ENCODE data around the gene CDC73. TPM values are rescaled to one million over a fixed set of nuclear protein-coding genes. Genes with fewer than 3 reads are reported as not detected.

Gene CDC73
- total and polyA plus RNA-seq, 9 of the 15 experiments (the other 6 are each of a cell fraction or from before 2014, with no cell fraction given): 19.0 to 61.7 (median 30.1) TPM

GRCh38 chr1:193121616-193122593, at the start of gene CDC73 (continued):
- TF ChIP-seq ZBTB33 (CRISPR knock-in tag; IDR thresholded peaks at IDR 0.05) (peak; percentile 79), NCOA2 (IDR thresholded peaks at IDR 0.05; ENCODE audit: partially characterized antibody in 2 of 2) (peak in 1 of 2 experiments; percentile 96), CUX1 (CRISPR knock-in tag; IDR thresholded peaks at IDR 0.05) (no peak), RERE (CRISPR knock-in tag; IDR thresholded peaks at IDR 0.05; ENCODE audit: borderline replicate concordance) (peak; percentile 84; the same call in 1 of the 2 replicates), ZNF644 (tag; IDR thresholded peaks at IDR 0.05; ENCODE audit: low read depth) (peak; percentile 90), ZFP30 (CRISPR knock-in tag; IDR thresholded peaks at IDR 0.05; ENCODE audit: borderline replicate concordance) (no peak), ARID2 (IDR thresholded peaks at IDR 0.05) (peak; percentile 19; the same call in 1 of the 2 replicates), SMARCA4 (IDR thresholded peaks at IDR 0.05) (peak; percentile 57; the same call in 1 of the 2 replicates), CC2D1A (IDR thresholded peaks at IDR 0.05) (peak; percentile 79), ZBTB43 (CRISPR knock-in tag; IDR thresholded peaks at IDR 0.05) (peak; percentile 7; the same call in 1 of the 2 replicates), ZNF384 (IDR thresholded peaks at IDR 0.05; ENCODE audit: low read depth, low read length) (peak; percentile 69; the same call in 1 of the 2 replicates)
